Activated T-helper 2 cell treated with anti-CD3 and anti-CD28 coated beads, Interferon-gamma antibody, Interleukin-2, Interleukin-4, amounts not matched to agents 10 μg/mL and 5 μg/mL and 100 μg/mL, durations not matched to agents 14 hours and 24 hours and 36 hours (primary cell): ENCODE data around the gene COX19. TPM values are rescaled to one million over a fixed set of nuclear protein-coding genes. Genes with fewer than 3 reads are reported as not detected.

Experiments used
- DNase-seq: peaks from one replicate; pipeline ENCODE4 v3.0.0; 2021; ENCODE audit warnings: low spot score
- H3K27ac Mint-ChIP-seq: one replicate; pipeline ENCODE4 v1.8.0; 2021; ENCODE audit warnings: mixed read lengths
- H3K27me3 Mint-ChIP-seq: one replicate; pipeline ENCODE4 v1.8.0; 2021; ENCODE audit warnings: low read depth, mixed read lengths
- H3K36me3 Mint-ChIP-seq: one replicate; pipeline ENCODE4 v1.8.0; 2021; ENCODE audit warnings: low read depth, mixed read lengths
- H3K4me1 Mint-ChIP-seq: one replicate; pipeline ENCODE4 v1.8.0; 2021; ENCODE audit warnings: low read depth, mixed read lengths
- H3K4me3 Mint-ChIP-seq: one replicate; pipeline ENCODE4 v1.8.0; 2021; ENCODE audit warnings: low read depth, mild to moderate bottlenecking, moderate library complexity, mixed read lengths
- H3K9me3 Mint-ChIP-seq: one replicate; pipeline ENCODE4 v1.8.0; 2021; ENCODE audit warnings: mixed read lengths
- intact Hi-C: fragments of 100-400 bp; cut with micrococcal nuclease; formaldehyde crosslinking; loops from one replicate; pipeline ENCODE4 v1.15.1; 2023
- total RNA-seq: library from RNA; stranded (reverse); gene quantifications from 2 replicates; pipeline ENCODE4 v1.2.3, GENCODE V29; 2022

The COX19 gene
- total RNA-seq, 1 donor from 2014 or later: 17.2 TPM

DNA sequence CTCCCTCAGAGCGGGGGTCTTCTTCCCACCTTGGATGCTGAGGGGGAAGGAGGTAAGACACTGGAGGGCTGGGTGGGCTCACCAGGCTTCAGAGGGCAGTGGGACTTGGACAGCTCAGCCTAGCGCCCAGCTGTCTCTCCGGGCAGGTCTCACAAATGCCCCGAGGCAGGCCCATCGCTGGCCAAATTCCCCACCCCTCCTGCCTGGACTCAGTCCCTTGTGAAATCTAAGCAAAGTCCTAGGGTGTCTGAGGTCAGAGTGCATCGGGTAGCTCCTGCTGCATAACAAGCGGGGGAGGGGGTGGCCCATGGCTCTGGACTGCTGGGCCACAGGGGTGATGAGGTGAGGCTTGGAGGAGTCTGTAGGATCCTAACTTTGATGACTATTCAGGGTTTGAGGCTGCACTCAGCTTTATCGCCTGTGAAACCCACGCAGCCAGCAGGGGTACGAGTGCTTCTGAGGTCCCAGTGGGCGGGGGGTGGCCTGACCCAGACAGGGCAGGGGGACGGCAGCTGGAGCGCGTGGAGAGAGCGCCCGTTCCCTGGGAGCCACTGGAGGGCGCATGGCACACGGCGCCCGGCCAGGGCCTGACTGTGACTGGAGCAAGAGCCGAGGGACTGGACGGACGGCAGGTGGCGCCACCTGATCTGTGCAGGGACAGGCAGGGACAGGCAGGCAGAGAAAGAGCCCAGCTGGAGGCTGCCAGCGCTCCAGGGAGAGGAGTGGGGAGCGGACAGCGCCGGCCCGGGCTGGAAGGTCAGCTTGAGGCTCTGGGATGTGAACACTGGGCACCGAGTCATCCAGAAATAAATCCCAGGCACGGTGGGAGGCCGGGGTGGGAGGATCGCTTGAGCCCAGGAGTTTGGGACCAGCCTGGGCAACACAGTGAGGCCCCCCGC, 17.6 kb upstream of the COX19 start:
- intact Hi-C loops: loop anchor here (1.0 to 5.0 kb wide), 2 partner anchors 72 to 179 kb away; no protein-coding TSS in a partner anchor
- Mint-ChIP-seq H3K9me3 (no peaks in the 10 kb centered on the region), H3K4me3 (no peak overlapping the region), H3K4me1 (peaks cover 2% of the 10 kb centered on the region), H3K27ac (no peak overlapping the region), H3K27me3 (no peaks in the 10 kb centered on the region), H3K36me3 (no peaks in the 10 kb centered on the region)
- peak; percentile 86 for DNase-seq

DNA sequence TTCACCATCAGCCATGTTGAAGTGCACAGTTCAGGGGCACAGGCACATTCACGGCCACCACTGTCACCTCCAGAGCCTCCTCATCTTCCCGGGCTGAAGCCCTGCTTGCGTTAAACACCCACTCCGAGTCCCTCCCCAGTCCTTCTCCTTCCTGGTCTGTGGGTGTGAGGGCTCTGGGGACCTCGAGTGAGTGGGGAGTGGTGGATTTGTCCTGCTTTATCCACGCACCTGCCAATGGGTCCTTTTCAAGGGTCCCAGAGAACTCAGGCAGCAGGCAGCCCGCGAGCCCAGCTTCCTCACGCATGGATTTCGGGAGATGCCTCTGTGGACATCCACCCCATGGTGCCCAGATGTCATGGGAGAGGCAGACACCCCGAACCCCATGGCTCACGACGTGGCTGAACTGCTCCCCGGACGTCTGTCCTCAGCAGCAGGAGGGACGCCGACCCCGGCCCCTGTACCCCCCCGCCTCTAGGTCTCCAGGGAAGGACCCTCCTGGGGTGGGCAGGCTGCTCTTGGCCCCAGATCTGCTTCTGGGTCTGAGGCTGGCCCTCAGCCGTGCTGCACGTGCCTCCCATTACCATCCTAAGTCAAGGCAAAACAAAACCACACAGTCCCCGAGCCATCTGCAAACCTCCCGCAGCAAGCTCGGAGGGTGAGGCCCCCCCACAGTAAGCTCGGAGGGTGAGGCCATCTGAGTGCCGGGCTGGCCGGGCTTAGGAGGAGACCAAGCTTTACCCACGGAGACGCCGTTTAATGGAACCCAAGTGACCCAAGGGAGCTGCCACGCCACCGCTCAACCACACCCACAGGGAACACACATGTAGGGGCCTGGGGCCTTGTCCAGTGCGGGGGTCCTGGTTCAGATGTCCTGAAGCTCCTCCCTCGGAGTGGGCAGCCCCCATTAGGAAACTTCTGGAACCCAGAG, 16.6 kb upstream of the COX19 start:
- intact Hi-C loops: loop anchor here (5.0 kb wide), 1 partner anchor 180 kb away; no protein-coding TSS in a partner anchor
- H3K27me3 Mint-ChIP-seq: no peaks in the 10 kb centered on the region
- H3K27ac Mint-ChIP-seq: no peak overlapping the region
- H3K4me1 Mint-ChIP-seq: peaks cover 2% of the 10 kb centered on the region
- H3K36me3 Mint-ChIP-seq: no peaks in the 10 kb centered on the region
- H3K9me3 Mint-ChIP-seq: no peaks in the 10 kb centered on the region
- H3K4me3 Mint-ChIP-seq: no peak overlapping the region
- no peak for DNase-seq

GRCh38 chr7:990933-991728, 15.8 kb upstream of the COX19 start:
- no peak overlapping the region for H3K4me3 Mint-ChIP-seq
- no peak for DNase-seq
- no peaks in the 10 kb centered on the region for H3K36me3 Mint-ChIP-seq
- H3K9me3 Mint-ChIP-seq: no peaks in the 10 kb centered on the region
- intact Hi-C loops: loop anchor here (5.0 kb wide), 1 partner anchor 181 kb away; no protein-coding TSS in a partner anchor
- no peaks in the 10 kb centered on the region for H3K27me3 Mint-ChIP-seq
- no peak overlapping the region for H3K27ac Mint-ChIP-seq
- peaks cover 2% of the 10 kb centered on the region for H3K4me1 Mint-ChIP-seq

GRCh38 chr7:990352-990932, 15.1 kb upstream of the COX19 start:
- Mint-ChIP-seq H3K36me3 (no peaks in the 10 kb centered on the region), H3K4me3 (no peak overlapping the region)

GRCh38 chr7:988963-989529, 13.7 kb upstream of the COX19 start:
- intact Hi-C loops: no loop called here
- H3K9me3 Mint-ChIP-seq: no peaks in the 10 kb centered on the region
- no peaks in the 10 kb centered on the region for H3K36me3 Mint-ChIP-seq
- H3K27me3 Mint-ChIP-seq: no peaks in the 10 kb centered on the region
- no peak overlapping the region for H3K4me3 Mint-ChIP-seq
- H3K27ac Mint-ChIP-seq: no peak overlapping the region
- peaks cover 2% of the 10 kb centered on the region for H3K4me1 Mint-ChIP-seq
- no peak for DNase-seq

More at GRCh38 chr7:990352-990932, 15.1 kb upstream of the COX19 start:
- H3K4me1 Mint-ChIP-seq: peaks cover 2% of the 10 kb centered on the region
- no peaks in the 10 kb centered on the region for H3K27me3 Mint-ChIP-seq
- intact Hi-C loops: loop anchor here (5.0 kb wide), 1 partner anchor 182 kb away; no protein-coding TSS in a partner anchor
- H3K9me3 Mint-ChIP-seq: no peaks in the 10 kb centered on the region
- DNase-seq: no peak
- no peak overlapping the region for H3K27ac Mint-ChIP-seq

DNA sequence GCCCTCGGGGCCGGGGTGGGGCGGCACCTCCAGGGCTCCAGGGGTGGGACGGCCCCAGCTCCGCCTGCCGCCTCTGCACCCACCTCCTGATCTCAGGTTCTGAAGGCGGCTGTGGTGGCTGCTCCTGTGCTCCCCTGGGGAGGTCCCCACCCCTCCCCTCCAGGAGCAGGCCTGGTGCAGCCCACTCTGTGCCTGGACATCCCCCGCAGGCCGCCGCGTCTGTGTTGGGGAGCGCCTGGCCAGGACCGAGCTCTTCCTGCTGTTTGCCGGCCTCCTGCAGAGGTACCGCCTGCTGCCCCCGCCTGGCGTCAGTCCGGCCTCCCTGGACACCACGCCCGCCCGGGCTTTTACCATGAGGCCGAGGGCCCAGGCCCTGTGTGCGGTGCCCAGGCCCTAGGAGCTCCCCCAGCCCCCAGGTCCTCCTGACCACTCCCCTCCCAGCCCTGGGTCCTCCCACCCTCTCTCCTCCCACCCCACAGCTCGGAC, 13.1 kb upstream of the COX19 start:
- Mint-ChIP-seq H3K4me1 (peaks cover 2% of the 10 kb centered on the region), H3K27ac (no peak overlapping the region), H3K36me3 (no peaks in the 10 kb centered on the region), H3K9me3 (no peaks in the 10 kb centered on the region), H3K4me3 (no peak overlapping the region), H3K27me3 (no peaks in the 10 kb centered on the region)
- intact Hi-C loops: no loop called here
- no peak for DNase-seq

GRCh38 chr7:987909-988308, 12.6 kb upstream of the COX19 start:
- Mint-ChIP-seq H3K36me3 (no peaks in the 10 kb centered on the region), H3K27ac (no peak overlapping the region), H3K4me3 (no peak overlapping the region), H3K9me3 (no peaks in the 10 kb centered on the region), H3K4me1 (peaks cover under 1% of the 10 kb centered on the region), H3K27me3 (no peaks in the 10 kb centered on the region)
- intact Hi-C loops: no loop called here
- no peak for DNase-seq

- no peak overlapping the region for H3K27ac Mint-ChIP-seq
- no peaks in the 10 kb centered on the region for H3K9me3 Mint-ChIP-seq
- no peaks in the 10 kb centered on the region for H3K27me3 Mint-ChIP-seq
- no peak overlapping the region for H3K4me3 Mint-ChIP-seq
- no peaks in the 10 kb centered on the region for H3K4me1 Mint-ChIP-seq
- no peak for DNase-seq
- intact Hi-C loops: no loop called here
- H3K36me3 Mint-ChIP-seq: no peaks in the 10 kb centered on the region
Measured at GRCh38 chr7:986766-987751, 11.7 kb upstream of the COX19 start.

DNA sequence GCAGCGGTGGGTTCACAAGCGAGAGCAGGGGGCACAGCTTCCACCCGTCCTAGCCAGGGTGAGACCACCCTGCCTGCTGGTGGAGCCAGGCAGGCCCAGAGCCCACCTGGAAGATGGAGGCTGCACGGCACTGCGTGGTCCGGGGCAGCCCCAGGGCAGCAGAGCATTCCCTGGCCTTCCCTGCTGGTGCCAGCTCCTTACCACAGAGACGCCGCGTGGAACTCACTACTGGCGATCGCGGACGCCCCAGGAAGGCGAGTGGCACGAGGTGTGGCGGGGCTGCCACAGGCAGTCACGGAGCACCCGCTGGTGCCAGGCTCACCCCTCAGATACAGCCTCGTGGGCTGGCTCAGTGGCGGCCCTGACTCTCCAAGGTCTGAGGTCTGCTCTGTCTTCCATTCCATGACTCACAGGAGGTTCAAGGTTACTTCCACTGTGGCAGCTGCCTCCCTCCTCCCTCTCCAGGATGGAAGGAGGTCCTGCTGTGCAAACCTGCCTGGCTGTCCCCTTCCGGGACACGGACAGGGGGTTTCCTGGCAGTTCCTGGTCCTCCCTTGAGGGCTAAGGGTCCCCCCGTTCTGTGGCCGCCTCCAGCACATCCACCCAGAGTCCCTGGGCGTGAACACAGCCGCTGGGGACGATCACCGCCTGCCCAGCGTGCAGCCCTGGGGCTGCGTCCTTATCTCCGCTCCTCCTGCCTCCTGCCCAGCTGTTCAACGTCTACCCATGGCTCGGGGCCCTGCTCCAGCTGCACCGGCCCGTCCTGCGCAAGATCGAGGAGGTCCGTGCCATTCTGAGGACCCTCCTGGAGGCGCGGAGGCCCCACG, 10.8 kb upstream of the COX19 start:
- DNase-seq: no peak

DNA sequence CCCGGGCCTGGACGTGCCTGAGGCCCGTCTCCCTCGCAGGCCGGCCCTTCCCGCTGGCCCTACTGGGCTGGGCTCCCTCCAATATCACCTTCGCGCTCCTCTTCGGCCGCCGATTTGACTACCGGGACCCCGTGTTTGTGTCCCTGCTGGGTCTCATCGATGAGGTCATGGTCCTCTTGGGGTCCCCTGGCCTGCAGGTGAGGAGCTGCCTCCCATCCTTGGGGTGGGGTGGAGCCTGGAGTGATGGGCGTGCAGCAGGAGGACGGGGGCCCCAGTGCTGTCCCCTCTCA, 9.7 kb upstream of the COX19 start:
- H3K27me3 Mint-ChIP-seq: no peaks in the 10 kb centered on the region
- H3K4me1 Mint-ChIP-seq: no peaks in the 10 kb centered on the region
- no peaks in the 10 kb centered on the region for H3K9me3 Mint-ChIP-seq
- no peak overlapping the region for H3K4me3 Mint-ChIP-seq
- no peak overlapping the region for H3K27ac Mint-ChIP-seq
- no peak for DNase-seq
- intact Hi-C loops: no loop called here
- H3K36me3 Mint-ChIP-seq: no peaks in the 10 kb centered on the region

More for the DNA sequence above, 10.8 kb upstream of the COX19 start:
- no peaks in the 10 kb centered on the region for H3K4me1 Mint-ChIP-seq
- no peaks in the 10 kb centered on the region for H3K36me3 Mint-ChIP-seq
- no peak overlapping the region for H3K27ac Mint-ChIP-seq
- H3K9me3 Mint-ChIP-seq: no peaks in the 10 kb centered on the region
- intact Hi-C loops: no loop called here
- H3K27me3 Mint-ChIP-seq: no peaks in the 10 kb centered on the region
- no peak overlapping the region for H3K4me3 Mint-ChIP-seq
